T-helper 2 cell (primary cell): ENCODE data around the gene ZSWIM8.
A peak's percentile ranks its signal among the peaks of the same experiment; 100 is the strongest.
"Not testable (repeated sequence)": the region's sequence is repeated elsewhere in the genome, so short reads cannot be mapped to it uniquely, and the experiment has no call there.

ENCODE experiments used
- DNase-seq, 5 experiments: peaks; one replicate each; pipeline versions ENCODE4 v3.0.0 to v3.0.0-alpha.2; 2012 to 2022
- total RNA-seq, 2 donors: gene quantifications; one replicate each; lab custom pipeline; 2026; lab: John Stamatoyannopoulos, UW

Gene ZSWIM8
- total RNA-seq, result 107 to 108 reads per million in 2 donors

- peak; percentile 71 to 96 (median 81) for DNase-seq
These were observed at the start of gene ZSWIM8 for GRCh38 chr10:73785211-73785720. Gene ZSWIM8 (plus strand): TSS chr10:73785606. CDS start chr10:73785879, 273 bp downstream.

GRCh38 chr10:73740501-73741254, 44.7 kb upstream of the ZSWIM8 start:
- DNase-seq, result not testable (repeated sequence)

- DNase-seq, result no peak
These were observed 43.0 kb upstream of the ZSWIM8 start for GRCh38 chr10:73742454-73742734.

- peak in 1 of 5 experiments; percentile 13 for DNase-seq
These were observed 42.0 kb upstream of the ZSWIM8 start for GRCh38 chr10:73743327-73743904.

GRCh38 chr10:73743905-73744663, 41.3 kb upstream of the ZSWIM8 start, which contains the start of gene SEC24C:
Gene SEC24C (plus strand): TSS chr10:73744372. CDS start chr10:73746833, 2,461 bp downstream.
- DNase-seq, result peak; percentile 90 to 97 (median 93)

GRCh38 chr10:73744664-73744975, 40.8 kb upstream of the ZSWIM8 start:
- DNase-seq, result peak in 3 of 5 experiments; percentile 48 to 79 (median 52)

GRCh38 chr10:73746721-73747120, 38.7 kb upstream of the ZSWIM8 start:
- DNase-seq, result no peak

- no peak for DNase-seq
These were observed 34.6 kb upstream of the ZSWIM8 start for GRCh38 chr10:73750819-73751218.

GRCh38 chr10:73756183-73756582, 29.2 kb upstream of the ZSWIM8 start:
- DNase-seq, result no peak

- peak in 1 of 5 experiments; percentile 55 for DNase-seq
These were observed 26.5 kb upstream of the ZSWIM8 start for GRCh38 chr10:73758704-73759511.

- peak in 3 of 5 experiments; percentile 18 to 95 (median 63) for DNase-seq
These were observed 25.8 kb upstream of the ZSWIM8 start for GRCh38 chr10:73759512-73760115.

- no peak for DNase-seq
These were observed 23.6 kb upstream of the ZSWIM8 start for GRCh38 chr10:73761781-73762180.

GRCh38 chr10:73762915-73763314, 22.5 kb upstream of the ZSWIM8 start:
- DNase-seq, result peak in 1 of 5 experiments; percentile 55

- DNase-seq, result peak in 2 of 5 experiments; percentile 39 to 77
These were observed 22.1 kb upstream of the ZSWIM8 start for GRCh38 chr10:73763343-73763742.

GRCh38 chr10:73765066-73765465, 20.3 kb upstream of the ZSWIM8 start:
- DNase-seq, result no peak

- DNase-seq, result peak in 4 of 5 experiments; percentile 39 to 82 (median 50)
These were observed 16.5 kb upstream of the ZSWIM8 start for GRCh38 chr10:73768881-73769280.

- DNase-seq, result no peak
These were observed 16.0 kb upstream of the ZSWIM8 start for GRCh38 chr10:73769396-73769795.

GRCh38 chr10:73771722-73772280, 13.6 kb upstream of the ZSWIM8 start:
- DNase-seq, result peak in 4 of 5 experiments; percentile 60 to 82 (median 67)

GRCh38 chr10:73772281-73773151, 12.9 kb upstream of the ZSWIM8 start:
- peak; percentile 62 to 91 (median 74) for DNase-seq

GRCh38 chr10:73773152-73773879, 12.1 kb upstream of the ZSWIM8 start:
- peak in 1 of 5 experiments; percentile 26 for DNase-seq
